ENCODE measurements around the gene SYNM.
"Not testable (repeated sequence)": the region's sequence is repeated elsewhere in the genome, so short reads cannot be mapped to it uniquely, and the experiment has no call there.

The SYNM gene

GRCh38 chr15:99109555-99110021, 4.7 kb downstream of the SYNM start:
- DNase-seq = no peak

GRCh38 chr15:99110093-99110492, 5.2 kb downstream of the SYNM start:
- no peak for DNase-seq

- DNase-seq = no peak
Measured at GRCh38 chr15:99110581-99111320, 5.9 kb downstream of the SYNM start.

GRCh38 chr15:99111641-99112040, 6.8 kb downstream of the SYNM start:
- DNase-seq = not testable (repeated sequence)

- no peak for DNase-seq
Measured at GRCh38 chr15:99113547-99114271, 8.8 kb downstream of the SYNM start.

DNA sequence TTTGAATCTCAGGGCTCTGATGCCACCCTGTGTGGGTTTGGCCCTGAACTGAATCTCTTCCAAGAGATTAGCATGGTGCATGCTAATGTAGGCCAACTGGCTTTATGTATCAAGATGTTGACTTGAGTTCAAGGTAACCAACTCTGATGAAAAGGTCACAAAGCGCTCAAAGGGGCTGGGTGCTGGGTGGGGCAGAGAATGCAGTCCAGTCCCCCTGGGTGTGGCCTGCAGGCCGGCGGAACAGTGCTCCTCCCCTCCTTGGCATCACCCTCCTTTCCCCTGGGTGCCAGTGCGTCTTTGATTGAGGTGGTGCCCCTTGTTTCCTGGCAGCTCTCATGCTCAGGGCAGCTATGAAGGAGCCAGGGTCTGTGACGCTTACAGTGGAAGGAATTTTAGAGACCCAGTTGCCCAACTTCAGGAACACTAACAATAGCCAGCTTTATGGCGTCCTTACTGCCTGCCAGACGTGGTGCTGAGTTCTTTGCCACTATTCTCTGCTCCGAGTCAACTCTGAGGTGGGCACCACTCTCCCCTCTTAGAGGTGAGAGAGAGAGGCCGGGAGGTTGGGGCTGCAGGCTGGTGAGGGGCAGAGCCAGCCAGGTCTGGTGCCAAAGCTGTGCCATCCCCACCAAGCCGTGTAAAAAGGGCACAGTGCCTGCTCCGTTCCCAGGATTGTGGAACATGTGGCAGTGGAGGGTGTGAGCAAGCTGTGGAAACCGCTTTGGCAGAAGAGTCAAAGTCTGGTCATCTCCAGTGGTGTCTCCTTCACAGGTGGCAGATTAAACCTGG, 9.8 kb downstream of the SYNM start:
- DNase-seq = no peak

GRCh38 chr15:99115300-99116215, 10.7 kb downstream of the SYNM start:
- DNase-seq = no peak

DNA sequence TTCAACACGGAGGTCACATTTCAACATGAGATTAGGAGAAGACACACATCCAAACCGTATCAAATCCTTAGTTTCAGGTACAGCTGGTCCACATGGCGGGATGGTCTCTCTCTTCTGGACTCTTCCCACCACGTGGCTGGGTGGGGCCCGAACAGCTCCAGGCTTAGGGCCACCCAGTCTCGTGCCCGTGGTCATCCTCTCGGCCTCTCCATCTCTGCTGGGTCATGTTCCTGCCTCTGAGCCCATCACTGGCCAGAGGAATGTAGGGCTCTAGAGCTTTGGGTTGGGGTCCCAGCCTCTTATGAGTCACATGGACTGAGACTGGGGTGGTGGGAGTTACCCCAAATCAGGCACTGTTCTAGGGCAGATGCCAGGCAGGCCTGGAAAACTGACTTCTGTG, 12.2 kb downstream of the SYNM start:
- no peak for DNase-seq

DNA sequence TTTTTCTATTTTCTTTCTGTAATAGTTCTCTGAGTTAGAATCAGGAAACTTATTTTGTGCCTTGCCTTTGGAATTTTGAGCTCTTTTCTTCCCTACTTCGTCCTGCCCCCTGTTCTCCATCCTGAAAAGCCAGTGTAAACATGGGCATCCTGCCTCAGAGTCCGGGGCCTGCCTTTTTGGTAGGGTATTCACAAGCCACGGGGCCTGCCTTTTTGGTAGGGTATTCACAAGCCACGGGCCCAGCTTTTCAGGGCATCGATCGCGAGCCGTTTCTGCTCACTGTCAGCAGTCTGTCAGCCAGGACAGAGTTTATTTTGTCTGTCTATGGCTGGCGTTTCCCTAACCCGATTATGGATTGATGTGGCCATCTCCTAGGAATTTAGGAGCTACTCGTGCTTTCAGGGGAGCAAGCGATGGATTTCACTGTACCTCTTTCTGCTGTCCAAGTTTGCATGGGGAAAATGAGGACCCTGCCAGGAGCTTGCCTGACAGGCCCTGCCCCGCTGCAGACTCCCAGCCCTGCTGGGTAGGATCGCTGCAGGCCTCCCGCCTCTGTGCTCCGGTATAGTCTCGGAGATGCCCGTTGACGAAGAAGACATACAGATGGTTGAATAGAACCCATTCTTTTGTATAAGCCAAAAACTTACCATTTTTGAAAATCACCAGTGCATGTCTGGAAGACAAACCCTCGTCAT, 12.8 kb downstream of the SYNM start:
- no peak for DNase-seq

DNA sequence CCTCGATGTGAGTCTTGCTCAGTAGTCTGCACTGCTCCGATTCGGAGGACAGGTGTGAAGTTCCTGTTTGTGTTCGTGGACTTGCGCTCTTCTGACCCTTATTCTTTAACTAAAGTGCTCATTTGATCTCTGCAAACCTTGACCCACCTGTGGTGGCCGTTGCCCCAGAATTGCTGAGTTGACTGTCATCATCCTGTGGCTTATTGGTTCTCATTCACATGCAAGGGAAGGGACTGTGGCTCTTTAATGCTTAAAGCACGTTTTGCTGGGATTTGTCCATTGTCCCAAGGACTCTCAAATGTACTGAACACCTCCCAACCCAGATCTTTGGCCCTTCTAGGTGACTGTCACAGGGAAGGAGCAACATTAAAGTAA, 13.4 kb downstream of the SYNM start:
- DNase-seq = no peak

DNA sequence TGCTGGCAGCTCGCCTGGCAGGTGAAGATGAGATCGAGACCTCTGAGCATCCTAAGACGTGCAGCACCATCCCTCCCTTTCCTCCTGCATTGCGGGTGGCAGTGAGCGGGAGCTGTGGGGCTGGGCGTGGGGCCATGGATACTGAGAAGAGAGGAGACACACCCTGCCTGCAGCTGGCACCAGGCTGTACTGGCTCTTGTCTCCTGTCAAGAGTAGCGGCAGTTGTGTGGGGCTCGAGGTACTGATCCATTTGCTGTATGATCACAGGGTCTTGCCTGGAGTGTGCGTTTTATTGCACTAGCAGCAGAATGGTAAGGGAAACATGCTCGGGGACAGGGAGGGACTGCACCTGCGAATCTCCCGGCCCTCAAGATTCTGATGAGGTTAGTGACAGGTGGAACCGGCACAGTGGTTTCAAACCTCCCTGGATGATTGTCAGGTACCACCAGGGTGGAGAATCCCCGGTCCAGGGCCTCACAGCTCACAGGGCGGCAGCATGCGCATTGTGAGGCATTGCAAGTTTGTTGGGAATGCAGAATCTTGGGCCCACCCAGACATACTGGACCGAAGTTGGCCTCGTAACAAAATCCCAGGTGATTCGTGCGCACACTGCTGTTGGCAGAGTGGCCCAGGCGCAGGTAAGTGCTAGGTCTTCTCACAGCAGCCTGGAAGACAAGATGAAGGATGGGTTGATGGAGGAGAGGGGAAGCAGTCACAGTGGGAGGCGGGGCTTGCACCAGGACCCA, 14.1 kb downstream of the SYNM start:
- no peak for DNase-seq

DNA sequence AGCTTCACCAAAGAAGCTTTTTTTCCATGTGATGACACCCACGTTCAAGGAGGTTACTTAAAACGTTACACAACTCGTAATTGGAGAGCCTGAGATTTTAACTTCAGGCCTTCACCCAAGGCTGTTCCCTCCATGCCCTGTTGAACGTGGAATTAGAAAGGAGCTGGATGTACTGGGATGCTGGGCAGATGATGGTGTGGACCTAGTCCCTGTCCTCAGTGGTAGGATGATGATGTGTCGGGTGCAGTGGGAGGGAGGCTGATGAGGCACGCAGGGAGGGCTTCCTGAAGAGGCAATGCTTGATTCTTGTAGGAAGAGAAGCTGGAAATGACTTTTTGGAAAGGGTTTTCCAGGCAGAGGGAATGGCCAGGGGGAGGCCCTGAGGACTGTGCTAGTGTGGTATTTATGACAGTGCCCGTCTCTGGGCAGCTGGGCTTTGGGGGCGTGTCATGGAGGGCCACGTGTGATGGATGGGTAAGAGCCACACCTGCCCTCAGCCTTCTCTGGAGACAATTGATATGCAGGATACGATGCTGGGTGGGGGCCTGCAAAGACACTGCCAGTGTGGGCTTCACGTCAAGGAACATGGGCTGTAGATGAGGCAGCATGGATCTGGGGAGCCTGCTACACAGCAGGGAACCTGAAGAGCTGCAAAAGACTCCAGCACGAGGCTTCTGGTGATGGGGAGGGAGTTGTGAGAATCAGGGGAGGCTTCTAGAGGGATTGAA, 15.3 kb downstream of the SYNM start:
- DNase-seq = no peak

DNA sequence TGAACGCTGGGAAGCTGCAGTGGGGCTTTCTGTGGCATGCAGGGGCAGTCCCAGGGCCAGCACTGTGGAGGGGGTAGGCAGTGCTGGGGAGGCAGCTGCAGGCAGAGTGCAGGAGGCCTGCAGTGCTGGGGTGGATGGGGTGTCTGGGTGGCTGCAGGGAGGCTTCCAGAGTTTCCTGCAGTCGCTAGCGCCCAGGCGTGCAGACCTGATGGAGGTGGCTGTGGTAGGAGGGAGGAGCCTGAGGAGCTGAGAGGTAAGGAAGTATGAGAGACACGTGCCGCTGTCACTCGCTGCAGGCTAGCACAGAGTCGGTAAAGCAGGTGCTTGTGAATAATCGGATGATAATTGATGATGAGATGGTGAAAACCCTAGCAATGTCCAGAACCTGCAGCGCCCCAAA, 16.3 kb downstream of the SYNM start:
- no peak for DNase-seq

DNA sequence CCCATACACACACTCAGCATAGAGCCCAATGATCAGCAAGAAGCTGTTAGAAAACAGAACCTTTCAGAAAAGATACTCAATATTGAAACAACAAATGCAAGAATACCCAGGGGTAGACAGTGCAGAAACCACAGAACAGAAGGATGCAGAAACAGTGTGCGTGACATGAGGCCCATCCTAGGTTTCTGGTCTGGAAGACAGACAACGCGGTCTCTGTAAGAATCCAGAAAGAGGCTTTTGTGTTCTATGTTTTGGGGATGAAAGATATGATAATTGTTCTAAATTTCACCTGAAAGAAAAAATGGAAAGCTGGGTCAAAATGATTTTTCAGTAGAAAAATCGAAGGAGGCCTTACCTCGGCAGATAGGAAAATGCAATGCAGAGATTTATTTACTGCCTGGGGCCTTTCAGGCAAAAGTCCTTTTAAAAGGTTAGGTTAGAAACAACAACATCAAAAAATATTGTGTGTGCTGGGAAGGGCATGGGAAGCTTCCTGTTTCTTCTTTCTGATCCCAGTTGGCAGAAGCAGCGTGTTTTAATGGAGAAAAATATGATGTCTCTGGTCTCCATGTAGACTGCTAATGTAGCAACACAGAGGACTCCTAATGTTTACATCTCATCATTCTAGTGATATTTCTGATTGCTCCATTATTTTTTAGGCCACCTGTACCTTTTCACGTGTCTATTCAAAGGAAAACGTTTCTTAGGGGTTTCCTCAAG, 17.0 kb downstream of the SYNM start:
- no peak for DNase-seq

DNA sequence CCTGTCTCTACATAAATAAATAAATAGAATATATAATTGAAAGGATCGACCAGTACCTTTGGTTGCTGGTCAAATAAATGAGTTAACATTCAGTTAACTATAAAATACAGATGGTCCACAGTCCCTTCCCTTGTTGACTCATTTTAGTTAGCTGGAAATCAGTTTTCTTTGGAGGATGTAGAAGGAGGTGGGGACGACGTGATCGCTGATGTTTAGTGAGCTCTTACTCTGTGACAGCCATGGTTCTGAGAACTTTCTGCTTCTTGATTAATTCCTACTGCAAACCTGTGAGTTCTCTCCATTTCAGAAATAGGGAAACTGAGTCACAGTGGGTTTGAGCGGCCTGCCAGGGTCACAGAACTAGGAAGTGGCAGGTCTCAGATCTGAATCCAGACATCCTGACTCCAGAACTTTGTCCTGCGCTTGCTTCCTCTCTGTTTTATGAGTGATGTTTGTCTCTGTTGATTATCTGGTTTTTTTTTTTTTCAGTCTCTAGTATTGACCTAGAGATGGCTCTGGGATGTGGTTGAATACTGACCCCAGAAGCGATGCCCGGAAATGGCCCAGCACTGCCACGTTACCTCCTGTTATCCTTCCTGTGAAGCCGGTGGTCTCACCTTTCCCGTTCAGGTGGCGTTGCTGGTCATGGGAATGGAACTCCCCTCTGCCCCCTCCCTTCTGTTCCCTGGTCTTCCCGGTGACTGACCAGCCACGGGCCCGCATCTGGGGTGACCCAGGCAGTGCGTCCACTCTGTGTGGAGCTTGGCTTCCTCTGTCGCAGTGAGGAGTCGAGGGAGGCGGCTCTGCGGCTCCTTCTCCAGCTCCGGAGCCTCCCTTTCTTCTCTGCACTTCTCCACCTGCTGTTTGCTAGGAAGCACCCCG, 18.2 kb downstream of the SYNM start:
- no peak for DNase-seq

DNA sequence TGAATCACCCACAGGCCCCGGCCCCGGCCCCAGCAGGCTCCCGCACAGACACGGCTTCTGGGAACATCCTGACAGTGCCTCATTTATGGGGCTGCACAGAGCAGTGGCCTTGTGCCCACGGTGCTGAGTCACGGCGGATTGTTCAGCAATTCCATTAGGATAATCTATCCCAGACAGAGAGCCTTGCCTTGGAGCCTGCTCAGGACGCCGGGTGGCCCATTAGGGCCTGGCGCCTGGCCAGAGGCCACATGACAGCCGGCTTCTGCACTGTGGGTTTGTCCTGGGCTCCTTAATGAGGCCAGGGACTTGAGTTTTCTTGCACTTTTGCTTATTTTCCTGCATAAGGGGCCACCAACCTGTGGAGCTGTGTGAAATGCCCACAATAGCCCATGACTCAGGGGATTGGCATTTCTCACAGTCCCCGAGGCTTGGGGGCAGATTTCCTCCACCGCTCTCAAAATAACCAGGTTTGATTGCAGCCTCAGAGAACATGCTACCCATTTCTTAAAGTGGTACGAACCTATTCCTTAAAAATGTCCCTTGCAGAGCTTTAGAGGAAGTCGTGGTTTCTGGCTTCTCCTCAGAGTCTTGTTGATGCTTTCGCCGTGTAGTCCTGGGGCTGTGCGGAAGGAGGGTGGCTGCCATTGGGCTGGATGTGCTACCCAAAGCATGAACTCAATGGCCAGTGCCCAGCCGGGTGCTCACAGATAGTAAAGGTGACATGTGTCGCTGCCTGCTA, 19.0 kb downstream of the SYNM start:
- DNase-seq = peak; percentile 94

- no peak for DNase-seq
Measured at GRCh38 chr15:99124641-99125040, 19.8 kb downstream of the SYNM start.

All from T1000 (cell line).